Measurements from ENCODE around the gene PDZD7.

- TF ChIP-seq CTCF (IDR thresholded peaks at IDR 0.05; ENCODE audit: low read length) (no peak), EZH2phosphoT487 (IDR thresholded peaks at IDR 0.05; ENCODE audit: low read length) (no peak), EZH2 (optimal IDR thresholded peaks at IDR 0.05; ENCODE audit: low read depth, low read length) (no peak)
Observed at GRCh38 chr10:101000915-101001658, 29.8 kb downstream of the PDZD7 start.
